Activated CD4-positive, alpha-beta T cell treated with anti-CD3 and anti-CD28 coated beads, Interleukin-2, amount 10 ng/mL, durations not matched to agents 7 days and 5 days (primary cell): Measurements from ENCODE around the gene CERS2. TPM values are rescaled to one million over a fixed set of nuclear protein-coding genes. Genes with fewer than 3 reads are reported as not detected.

Experiments used
- CTCF ChIA-PET: fragments of 350-600 bp; sonication (Branson Sonifier 250); formaldehyde crosslinking; loops from one replicate; lab custom pipeline; 2021; ENCODE audit warnings: antibody characterized with exemption; lab: Charles Lee
- POLR2A ChIA-PET: fragments of 350-600 bp; sonication (Branson Sonifier 250); formaldehyde crosslinking; loops from one replicate; lab custom pipeline; 2021; ENCODE audit warnings: antibody characterized with exemption; lab: Charles Lee
- DNase-seq: peaks from one replicate; pipeline ENCODE4 v3.0.0-alpha.2; 2020
- H3K27ac Mint-ChIP-seq: one replicate; pipeline ENCODE4 v1.8.0; 2021; ENCODE audit warnings: mild to moderate bottlenecking, moderate library complexity, mixed read lengths
- H3K27me3 Mint-ChIP-seq: one replicate; pipeline ENCODE4 v1.8.0; 2021; ENCODE audit warnings: mixed read lengths
- H3K36me3 Mint-ChIP-seq: one replicate; pipeline ENCODE4 v1.8.0; 2021; ENCODE audit warnings: low read depth, mixed read lengths
- H3K4me1 Mint-ChIP-seq: one replicate; pipeline ENCODE4 v1.8.0; 2021; ENCODE audit warnings: mixed read lengths
- H3K4me3 Mint-ChIP-seq: one replicate; pipeline ENCODE4 v1.8.0; 2021; ENCODE audit warnings: mild to moderate bottlenecking, moderate library complexity, mixed read lengths
- H3K9me3 Mint-ChIP-seq: one replicate; pipeline ENCODE4 v1.8.0; 2021; ENCODE audit warnings: mixed read lengths
- total RNA-seq, 2 experiments: library from RNA; stranded (reverse); gene quantifications; one replicate each; pipeline ENCODE4 v1.2.3, GENCODE V29; 2021

Gene CERS2
- total RNA-seq, 2 experiments from 2014 or later = 173 to 192 TPM

GRCh38 chr1:150995896-150996295, 21.3 kb upstream of the CERS2 start:
- peak; percentile 46 for DNase-seq
- Mint-ChIP-seq H3K9me3 (no peaks in the 10 kb centered on the region), H3K27ac (no peak overlapping the region), H3K4me1 (peaks cover 21% of the 10 kb centered on the region), H3K27me3 (no peaks in the 10 kb centered on the region), H3K4me3 (no peak overlapping the region), H3K36me3 (peaks cover 29% of the 10 kb centered on the region)
- ChIA-PET POLR2A (interaction anchor here (0.8 to 1.2 kb wide), 2 partner anchors 14 to 22 kb away, joined by 3 to 6 read pairs; partner anchors contain the start of gene ANXA9), CTCF (interaction anchor here (0.7 to 6.9 kb wide), 12 partner anchors 10 to 532 kb away, joined by 3 to 61 read pairs (median 4); partner anchors contain the start of genes ANXA9 and MINDY1)

- CTCF ChIA-PET = interaction anchor here (0.9 to 6.9 kb wide), 9 partner anchors 9 to 532 kb away, joined by 3 to 61 read pairs (median 4); partner anchors contain the start of genes ANXA9, CERS2 and MINDY1
- H3K36me3 Mint-ChIP-seq = peaks cover 25% of the 10 kb centered on the region
- no peaks in the 10 kb centered on the region for H3K9me3 Mint-ChIP-seq
- DNase-seq = no peak
- no peak overlapping the region for H3K27ac Mint-ChIP-seq
- POLR2A ChIA-PET = no interaction called here
- H3K4me3 Mint-ChIP-seq = no peak overlapping the region
- H3K4me1 Mint-ChIP-seq = peaks cover 18% of the 10 kb centered on the region
- no peaks in the 10 kb centered on the region for H3K27me3 Mint-ChIP-seq
These were observed 20.8 kb upstream of the CERS2 start for GRCh38 chr1:150995460-150995859.

- POLR2A ChIA-PET = no interaction called here
- Mint-ChIP-seq H3K9me3 (no peaks in the 10 kb centered on the region), H3K36me3 (peaks cover 18% of the 10 kb centered on the region), H3K27ac (no peak overlapping the region), H3K27me3 (no peaks in the 10 kb centered on the region), H3K4me3 (no peak overlapping the region), H3K4me1 (peaks cover 13% of the 10 kb centered on the region)
- CTCF ChIA-PET = interaction anchor here (1.6 to 6.9 kb wide), 4 partner anchors 8 to 20 kb away, joined by 4 to 61 read pairs (median 30); partner anchors contain the start of genes ANXA9, CERS2 and MINDY1
- DNase-seq = no peak
These were observed 19.6 kb upstream of the CERS2 start for GRCh38 chr1:150994248-150994647.

GRCh38 chr1:150992626-150993025, 18.0 kb upstream of the CERS2 start:
- H3K36me3 Mint-ChIP-seq = peaks cover 9% of the 10 kb centered on the region
- H3K4me1 Mint-ChIP-seq = peaks cover 11% of the 10 kb centered on the region
- ChIA-PET CTCF (interaction anchor here (6.9 kb wide), 1 partner anchor 13 kb away, joined by 61 read pairs; the partner anchor contains the start of gene ANXA9), POLR2A (no interaction called here)
- no peak for DNase-seq
- no peaks in the 10 kb centered on the region for H3K9me3 Mint-ChIP-seq
- no peak overlapping the region for H3K27ac Mint-ChIP-seq
- H3K27me3 Mint-ChIP-seq = no peaks in the 10 kb centered on the region
- H3K4me3 Mint-ChIP-seq = no peak overlapping the region

- Mint-ChIP-seq H3K4me3 (no peak overlapping the region), H3K36me3 (no peaks in the 10 kb centered on the region), H3K27me3 (no peaks in the 10 kb centered on the region), H3K9me3 (no peaks in the 10 kb centered on the region), H3K27ac (no peak overlapping the region), H3K4me1 (peaks cover 3% of the 10 kb centered on the region)
- CTCF ChIA-PET = interaction anchor here (0.6 to 3.3 kb wide), 2 partner anchors 8 to 84 kb away, joined by 4 to 19 read pairs; no protein-coding TSS in a partner anchor
- no peak for DNase-seq
- POLR2A ChIA-PET = no interaction called here
These were observed 13.3 kb upstream of the CERS2 start for GRCh38 chr1:150987924-150988323.

GRCh38 chr1:150985179-150985825, 10.7 kb upstream of the CERS2 start:
- Mint-ChIP-seq H3K36me3 (no peaks in the 10 kb centered on the region), H3K9me3 (no peaks in the 10 kb centered on the region), H3K4me1 (peaks cover 3% of the 10 kb centered on the region), H3K27ac (no peak overlapping the region), H3K4me3 (no peak overlapping the region), H3K27me3 (no peaks in the 10 kb centered on the region)
- POLR2A ChIA-PET = no interaction called here
- CTCF ChIA-PET = interaction anchor here (0.7 to 3.3 kb wide), 7 partner anchors 10 to 73 kb away, joined by 3 to 19 read pairs (median 3); partner anchors contain the start of gene CERS2
- DNase-seq = no peak

- ChIA-PET CTCF (interaction anchor here (0.6 to 7.9 kb wide), 9 partner anchors 9 to 583 kb away, joined by 3 to 61 read pairs (median 4); partner anchors contain the start of gene MINDY1), POLR2A (interaction anchor here (1.1 kb wide), 1 partner anchor 14 kb away, joined by 6 read pairs; no protein-coding TSS in a partner anchor)
- H3K4me1 Mint-ChIP-seq = peaks cover 27% of the 10 kb centered on the region
- no peaks in the 10 kb centered on the region for H3K9me3 Mint-ChIP-seq
- DNase-seq = no peak
- no peaks in the 10 kb centered on the region for H3K27me3 Mint-ChIP-seq
- H3K27ac Mint-ChIP-seq = peak within 1 kb of the TSS; percentile 36
- no peaks in the 10 kb centered on the region for H3K36me3 Mint-ChIP-seq
- no peak within 1 kb of the TSS for H3K4me3 Mint-ChIP-seq
These were observed 7.4 kb upstream of the CERS2 start, which contains the start of gene ANXA9 for GRCh38 chr1:150981805-150982712. TSS of gene ANXA9 (plus strand) at chr1:150982292. CDS start at chr1:150983106, 814 bp downstream.

- Mint-ChIP-seq H3K4me1 (peaks cover 34% of the 10 kb centered on the region), H3K4me3 (no peak overlapping the region), H3K9me3 (no peaks in the 10 kb centered on the region), H3K27ac (peak overlapping the region; percentile 36), H3K27me3 (no peaks in the 10 kb centered on the region), H3K36me3 (no peaks in the 10 kb centered on the region)
- CTCF ChIA-PET = interaction anchor here (0.6 to 7.9 kb wide), 8 partner anchors 9 to 582 kb away, joined by 3 to 61 read pairs (median 8); partner anchors contain the start of gene MINDY1
- no peak for DNase-seq
- POLR2A ChIA-PET = interaction anchor here (1.1 kb wide), 1 partner anchor 15 kb away, joined by 6 read pairs; no protein-coding TSS in a partner anchor
These were observed 6.7 kb upstream of the CERS2 start for GRCh38 chr1:150981177-150981804.

- DNase-seq = peak; percentile 93
- CTCF ChIA-PET = interaction anchor here (0.6 to 7.9 kb wide), 11 partner anchors 9 to 418 kb away, joined by 3 to 61 read pairs (median 6); partner anchors contain the start of genes MINDY1 and TNFAIP8L2
- no peaks in the 10 kb centered on the region for H3K9me3 Mint-ChIP-seq
- H3K36me3 Mint-ChIP-seq = no peaks in the 10 kb centered on the region
- H3K27me3 Mint-ChIP-seq = no peaks in the 10 kb centered on the region
- peak overlapping the region; percentile 19 for H3K4me3 Mint-ChIP-seq
- peaks cover 42% of the 10 kb centered on the region for H3K4me1 Mint-ChIP-seq
- POLR2A ChIA-PET = no interaction called here
- peak overlapping the region; percentile 54 for H3K27ac Mint-ChIP-seq
These were observed 4.7 kb upstream of the CERS2 start for GRCh38 chr1:150979092-150980056.

GRCh38 chr1:150976879-150977694, 2.5 kb upstream of the CERS2 start:
- CTCF ChIA-PET = interaction anchor here (0.6 to 7.9 kb wide), 8 partner anchors 8 to 416 kb away, joined by 3 to 61 read pairs (median 4); no protein-coding TSS in a partner anchor
- Mint-ChIP-seq H3K27ac (peak overlapping the region; percentile 78), H3K4me3 (peak overlapping the region; percentile 35), H3K36me3 (peaks cover 12% of the 10 kb centered on the region), H3K27me3 (no peaks in the 10 kb centered on the region), H3K4me1 (peaks cover 57% of the 10 kb centered on the region), H3K9me3 (no peaks in the 10 kb centered on the region)
- peak; percentile 67 for DNase-seq
- POLR2A ChIA-PET = no interaction called here
